GM21423 (cell line): ENCODE measurements around the gene NCBP2L.
"Not testable (repeated sequence)": the region's sequence is repeated elsewhere in the genome, so short reads cannot be mapped to it uniquely, and the experiment has no call there.

Experiments
- ATAC-seq: cut with Tn5 transposase; IDR thresholded peaks from one replicate; pipeline ENCODE4 v1.9.1; 2021; ENCODE audit warnings: mild to moderate bottlenecking, moderate library complexity; ENCODE audit not compliant: unreplicated experiment

Gene NCBP2L

DNA sequence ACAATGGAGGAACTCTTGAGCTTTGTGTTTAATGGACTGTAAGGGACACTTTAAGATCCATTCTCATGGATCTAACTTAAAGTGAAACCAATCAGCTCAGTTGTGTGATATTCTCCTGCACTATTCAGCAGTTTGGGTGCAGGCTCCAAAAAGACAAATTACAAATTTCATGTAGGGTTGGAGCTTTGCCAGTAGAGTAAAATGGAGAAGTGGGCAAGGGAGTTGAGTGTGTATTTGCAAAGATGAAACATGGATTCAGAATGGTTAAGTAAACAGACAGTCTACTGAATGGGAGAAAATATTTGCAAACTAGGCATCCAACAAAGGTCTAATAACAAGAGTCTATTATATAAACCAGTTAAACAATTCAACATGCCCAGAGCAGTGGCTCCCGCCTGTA lies 26.9 kb downstream of the NCBP2L start:
- ATAC-seq = no peak

GRCh38 chrX:107805179-107805578 lies 27.6 kb downstream of the NCBP2L start:
- ATAC-seq = no peak

- not testable (repeated sequence) for ATAC-seq
These were observed 32.5 kb downstream of the NCBP2L start for GRCh38 chrX:107810053-107810452.

- ATAC-seq = no peak
These were observed 41.5 kb downstream of the NCBP2L start for GRCh38 chrX:107818900-107819521.

GRCh38 chrX:107823042-107823441 lies 45.5 kb downstream of the NCBP2L start:
- ATAC-seq = no peak

DNA sequence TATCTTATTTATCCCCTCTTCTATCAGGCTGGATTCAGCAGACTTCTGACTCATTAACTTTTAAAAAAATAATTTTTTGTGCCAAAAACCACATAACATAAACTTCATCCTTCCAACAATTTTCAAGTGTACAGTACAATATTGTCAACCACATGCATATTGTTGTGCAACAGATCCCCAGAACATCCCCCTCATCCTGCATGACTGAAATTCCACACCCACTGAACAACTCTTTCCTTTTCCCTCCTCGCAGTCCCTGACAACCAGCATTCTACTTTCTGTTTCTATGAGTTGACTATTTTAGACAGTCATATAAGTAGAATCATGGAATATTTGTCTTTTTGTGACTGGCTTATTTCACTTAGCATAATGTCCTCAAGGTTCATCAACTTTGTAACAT lies 45.9 kb downstream of the NCBP2L start:
- ATAC-seq = no peak

- ATAC-seq = peak; percentile 46
These were observed 48.2 kb downstream of the NCBP2L start, which contains the start of gene MID2 for GRCh38 chrX:107825698-107826237. Gene MID2 (plus strand): TSS chrX:107825866. CDS start chrX:107826427, 561 bp downstream.

- ATAC-seq = peak; percentile 52
These were observed 48.9 kb downstream of the NCBP2L start for GRCh38 chrX:107826238-107827029.

GRCh38 chrX:107827030-107827831 lies 49.7 kb downstream of the NCBP2L start:
- ATAC-seq = no peak

DNA sequence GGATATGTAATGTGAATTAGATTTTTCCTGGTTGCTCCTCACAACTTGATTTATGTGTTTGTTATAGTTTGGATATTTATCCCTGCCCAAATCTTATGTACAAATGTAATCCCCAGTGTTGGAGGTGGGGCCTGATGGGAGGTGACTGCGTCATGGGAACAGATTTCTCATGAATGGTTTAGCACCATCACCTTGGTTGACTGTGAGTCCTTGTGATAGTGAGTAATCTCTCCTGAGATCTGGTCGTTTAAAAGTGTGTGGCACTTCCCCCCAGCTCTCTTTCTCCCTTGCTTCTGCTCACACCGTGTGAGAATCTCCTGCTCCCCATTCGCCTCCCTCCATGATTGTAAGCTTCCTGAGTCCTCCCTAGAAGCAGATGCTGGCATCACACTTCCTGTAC lies 50.3 kb downstream of the NCBP2L start:
- no peak for ATAC-seq

- no peak for ATAC-seq
These were observed 52.3 kb downstream of the NCBP2L start for GRCh38 chrX:107829878-107830277.

GRCh38 chrX:107831071-107831730 lies 53.7 kb downstream of the NCBP2L start:
- ATAC-seq = no peak

DNA sequence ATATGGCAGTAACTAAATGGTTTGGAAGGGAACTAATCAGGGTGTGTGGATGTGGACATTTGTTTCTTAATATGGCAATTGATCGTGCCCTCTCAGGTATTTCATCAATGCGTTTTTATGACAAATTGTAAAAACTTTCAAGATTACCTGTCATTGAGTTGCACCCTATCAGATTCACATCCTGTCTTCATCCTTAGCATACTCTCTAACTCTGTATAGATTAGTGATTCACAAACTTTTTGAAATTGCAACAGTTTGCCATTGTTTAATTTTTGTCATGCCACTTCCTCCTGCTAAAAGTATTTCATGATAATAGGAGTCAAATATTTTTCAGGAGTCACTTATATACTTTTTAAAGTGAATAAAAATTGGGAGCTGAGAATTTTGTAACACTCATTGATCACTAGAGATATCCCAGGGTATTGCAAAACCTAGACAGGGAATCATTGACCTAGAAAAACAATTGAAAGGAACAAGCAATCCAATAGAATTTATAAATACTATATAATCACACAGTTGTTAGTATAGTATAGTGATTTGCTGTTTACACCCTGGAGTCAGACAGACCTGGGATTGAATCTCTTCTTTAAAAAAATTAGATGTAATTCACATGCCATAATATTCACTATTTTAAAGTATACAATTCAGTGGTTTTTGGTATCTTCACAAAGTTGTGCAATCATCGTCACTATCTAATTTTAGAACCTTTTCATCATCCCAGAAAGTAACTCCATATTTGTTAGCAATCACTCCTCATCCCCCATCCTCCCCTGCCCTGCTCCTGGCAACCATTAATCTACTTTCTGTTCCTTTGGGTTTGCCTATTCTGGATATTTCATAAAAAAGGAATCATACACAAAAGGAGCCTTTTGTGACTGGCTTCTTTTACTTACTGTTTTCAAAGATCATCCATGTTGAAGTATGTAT lies 57.0 kb downstream of the NCBP2L start:
- ATAC-seq = no peak

DNA sequence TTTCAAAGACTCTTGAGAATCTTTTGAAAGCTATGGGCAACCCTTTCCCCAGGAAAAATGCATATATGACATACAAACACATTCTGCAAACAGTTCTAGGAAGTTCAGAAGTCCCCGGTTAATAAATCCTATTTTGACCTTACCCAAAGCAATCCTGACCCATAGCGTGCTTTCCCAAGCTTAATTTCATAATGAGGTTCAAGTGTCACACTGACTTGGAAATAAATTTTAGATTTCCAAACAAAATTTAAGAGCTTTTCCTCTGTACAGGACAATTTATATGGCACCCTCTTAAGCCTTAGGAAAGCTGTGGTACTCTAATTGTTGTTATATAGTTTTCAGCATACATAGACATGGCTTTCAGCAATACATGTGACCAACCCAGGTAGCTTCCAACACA lies 59.4 kb downstream of the NCBP2L start:
- no peak for ATAC-seq

- no peak for ATAC-seq
These were observed 63.4 kb downstream of the NCBP2L start for GRCh38 chrX:107840971-107841370.

- ATAC-seq = no peak
These were observed 65.3 kb downstream of the NCBP2L start for GRCh38 chrX:107842715-107843400.
